GM19463 (cell line): ENCODE measurements around the gene ASTL.
"Not testable (repeated sequence)": the region's sequence is repeated elsewhere in the genome, so short reads cannot be mapped to it uniquely, and the experiment has no call there.

Experiments used
- ATAC-seq: cut with Tn5 transposase; IDR thresholded peaks from one replicate; pipeline ENCODE4 v1.9.1; 2021; ENCODE audit warnings: mild to moderate bottlenecking, moderate library complexity; ENCODE audit not compliant: unreplicated experiment

ASTL gene

GRCh38 chr2:96138179-96139145 is at the start of gene ASTL:
ASTL (minus strand) TSS chr2:96138502; CDS start chr2:96138436, 66 bp downstream.
- ATAC-seq, result peak; percentile 48

- ATAC-seq, result no peak
Observed at GRCh38 chr2:96186562-96186961, 48.3 kb upstream of the ASTL start.

- ATAC-seq, result no peak
Observed at GRCh38 chr2:96185516-96185915, 47.2 kb upstream of the ASTL start.

- no peak for ATAC-seq
Observed at GRCh38 chr2:96184989-96185388, 46.7 kb upstream of the ASTL start.

- no peak for ATAC-seq
Observed at GRCh38 chr2:96184188-96184587, 45.9 kb upstream of the ASTL start.

- ATAC-seq, result no peak
Observed at GRCh38 chr2:96181529-96181928, 43.2 kb upstream of the ASTL start.

- ATAC-seq, result no peak
Observed at GRCh38 chr2:96180521-96180920, 42.2 kb upstream of the ASTL start.

- ATAC-seq, result no peak
Observed at GRCh38 chr2:96180002-96180401, 41.7 kb upstream of the ASTL start.

- ATAC-seq, result no peak
Observed at GRCh38 chr2:96176661-96177060, 38.4 kb upstream of the ASTL start.

GRCh38 chr2:96175951-96176350 is 37.6 kb upstream of the ASTL start:
- ATAC-seq, result no peak

- ATAC-seq, result no peak
Observed at GRCh38 chr2:96174251-96175144, 36.2 kb upstream of the ASTL start.

- ATAC-seq, result no peak
Observed at GRCh38 chr2:96171831-96172230, 33.5 kb upstream of the ASTL start.

- ATAC-seq, result no peak
Observed at GRCh38 chr2:96170626-96171025, 32.3 kb upstream of the ASTL start.

- no peak for ATAC-seq
Observed at GRCh38 chr2:96169868-96170507, 31.7 kb upstream of the ASTL start.

GRCh38 chr2:96167407-96168013 is 29.2 kb upstream of the ASTL start:
- no peak for ATAC-seq

- peak; percentile 71 for ATAC-seq
Observed at GRCh38 chr2:96164459-96165184, 26.3 kb upstream of the ASTL start.

- peak; percentile 49 for ATAC-seq
Observed at GRCh38 chr2:96163768-96164429, 25.6 kb upstream of the ASTL start.

- no peak for ATAC-seq
Observed at GRCh38 chr2:96163415-96163767, 25.1 kb upstream of the ASTL start.

GRCh38 chr2:96161898-96162297 is 23.6 kb upstream of the ASTL start:
- no peak for ATAC-seq

- ATAC-seq, result not testable (repeated sequence)
Observed at GRCh38 chr2:96160366-96160765, 22.1 kb upstream of the ASTL start.
